Erythroblast (primary cell): ENCODE results near the gene C7.

Source experiments
- GATA1 ChIP-seq: IDR thresholded peaks from 2 replicates; pipeline ENCODE4 v1.6.1; 2011; ENCODE audit warnings: low read depth, mild to moderate bottlenecking, control low read depth, low read length, moderate library complexity
- POLR2A ChIP-seq: IDR thresholded peaks from 2 replicates; pipeline ENCODE4 v1.6.1; 2011; ENCODE audit warnings: mild to moderate bottlenecking, low read length

DNA sequence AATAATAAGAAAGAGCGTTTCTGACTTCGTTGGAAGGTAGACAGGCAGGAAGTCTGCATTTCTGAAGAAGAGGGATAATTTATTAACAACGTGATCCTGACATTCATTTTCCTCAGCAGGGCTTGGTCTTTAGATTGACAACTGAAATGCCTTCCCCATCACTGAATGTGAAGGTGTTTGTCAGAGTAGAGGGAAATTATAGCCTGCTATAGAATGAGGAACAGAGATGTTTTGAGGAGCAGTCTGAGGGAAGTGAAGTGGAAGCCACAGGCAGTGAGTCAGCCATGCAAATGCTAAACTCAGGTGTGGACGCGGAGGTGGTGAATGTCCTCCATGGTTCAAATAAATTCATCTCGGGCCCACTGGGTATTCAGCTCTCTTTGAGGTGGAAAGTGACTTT is 30.5 kb downstream of the C7 start:
- no peak for TF ChIP-seq POLR2A
- no peak for TF ChIP-seq GATA1
